ENCODE measurements around the gene GRID1.
"Not testable (repeated sequence)": the region's sequence is repeated elsewhere in the genome, so short reads cannot be mapped to it uniquely, and the experiment has no call there.

GRID1 gene

GRCh38 chr10:86246279-86246940 lies 120.2 kb downstream of the GRID1 start:
- no peak for DNase-seq

- DNase-seq, result no peak
Measured at GRCh38 chr10:86245015-86245394, 121.6 kb downstream of the GRID1 start.

- DNase-seq, result no peak
Measured at GRCh38 chr10:86244297-86245014, 122.1 kb downstream of the GRID1 start.

- no peak for DNase-seq
Measured at GRCh38 chr10:86243651-86244155, 122.9 kb downstream of the GRID1 start.

DNA sequence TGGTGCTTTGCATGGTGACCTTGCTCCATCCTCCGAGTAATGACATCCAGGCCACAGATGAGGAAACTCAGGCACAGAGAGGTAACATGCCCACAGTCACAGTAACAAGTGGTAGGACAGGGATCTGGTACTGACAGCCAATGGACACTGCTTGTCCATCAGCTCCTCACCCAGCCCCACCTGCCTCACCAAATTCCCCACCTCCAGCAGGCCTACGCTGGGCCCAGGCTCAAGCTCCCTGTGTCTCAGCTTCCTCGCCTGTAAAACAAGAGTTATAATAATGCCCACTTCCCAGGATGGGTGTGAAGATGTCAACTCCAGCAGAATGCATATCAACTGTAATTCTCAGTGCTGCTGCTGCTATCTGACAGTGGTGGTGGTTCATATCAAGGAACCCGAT lies 123.8 kb downstream of the GRID1 start:
- no peak for DNase-seq

DNA sequence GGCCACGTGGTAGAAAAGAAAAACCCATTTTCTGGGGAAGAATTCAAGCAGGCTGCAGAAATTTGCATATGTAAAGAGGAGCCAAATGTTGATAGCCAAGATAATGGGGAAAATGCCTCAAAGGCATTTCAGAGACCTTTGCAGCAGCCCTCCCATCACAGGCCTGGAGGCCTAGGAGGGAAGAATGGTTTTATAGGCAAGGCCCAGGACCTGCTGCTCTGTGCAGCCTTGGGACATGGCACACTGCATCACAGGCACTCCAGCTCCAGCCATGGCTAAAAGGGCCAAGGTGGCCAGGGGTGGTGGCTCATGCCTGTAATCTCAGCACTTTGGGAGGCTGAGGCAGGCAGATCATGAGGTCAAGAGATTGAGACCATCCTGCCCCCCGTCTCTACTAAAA lies 128.5 kb downstream of the GRID1 start:
- DNase-seq, result not testable (repeated sequence)

DNA sequence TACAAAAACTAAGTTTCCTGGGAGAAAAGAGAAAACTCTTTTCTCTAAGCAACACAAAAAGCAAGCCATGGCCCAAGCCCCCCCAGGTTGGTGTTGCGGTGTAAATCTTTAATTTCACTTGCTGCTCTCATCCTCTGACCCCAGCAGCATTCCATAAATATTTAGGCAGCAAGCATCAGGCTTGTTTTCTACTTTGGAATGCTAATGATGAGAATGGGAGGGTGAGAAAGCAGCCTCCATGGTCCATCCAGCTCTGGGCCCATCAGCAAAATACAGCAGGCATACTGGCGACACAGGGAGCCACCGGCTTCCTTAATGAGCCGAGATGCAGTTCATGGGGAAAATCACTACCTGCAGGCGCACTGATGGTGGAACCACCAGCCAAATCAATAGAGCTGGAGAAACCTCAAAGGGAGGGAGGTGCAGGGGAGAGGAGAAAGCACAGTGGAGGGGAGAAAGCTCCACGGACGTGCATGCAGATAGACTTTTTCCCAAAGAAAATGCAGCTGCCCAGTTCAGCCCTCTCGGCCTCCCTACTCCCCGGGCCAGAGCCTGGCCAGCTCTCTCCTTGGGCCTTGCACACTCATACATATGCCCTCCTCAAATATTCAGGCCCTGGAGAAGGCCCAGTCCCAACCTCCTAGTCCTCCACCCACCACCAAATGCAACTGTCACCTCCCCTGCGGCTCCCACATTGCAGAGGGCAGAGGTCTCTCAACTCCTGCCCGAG lies 131.9 kb downstream of the GRID1 start:
- no peak for DNase-seq

GRCh38 chr10:86234107-86234506 lies 132.5 kb downstream of the GRID1 start:
- no peak for DNase-seq

DNA sequence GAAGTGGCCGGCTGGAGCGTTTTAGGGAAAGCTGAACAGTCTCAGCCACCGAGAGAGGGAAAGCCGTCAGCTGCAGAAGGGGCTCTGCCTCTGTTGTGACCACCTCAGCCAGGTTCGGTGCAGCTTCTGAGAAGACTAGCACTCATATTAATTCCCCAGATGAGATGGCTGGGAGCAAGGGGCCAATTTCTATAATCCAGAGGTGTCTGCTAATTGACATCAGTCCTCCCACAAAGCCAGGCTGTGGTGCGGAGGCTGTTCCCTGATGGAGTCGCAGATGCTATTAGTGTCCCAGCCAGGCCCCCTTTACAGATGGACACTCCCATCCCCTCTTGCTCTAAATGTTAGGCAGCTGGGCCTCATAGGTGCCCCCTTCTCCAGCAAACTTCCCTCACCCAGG lies 133.5 kb downstream of the GRID1 start:
- no peak for DNase-seq

GRCh38 chr10:86232644-86233043 lies 134.0 kb downstream of the GRID1 start:
- no peak for DNase-seq

DNA sequence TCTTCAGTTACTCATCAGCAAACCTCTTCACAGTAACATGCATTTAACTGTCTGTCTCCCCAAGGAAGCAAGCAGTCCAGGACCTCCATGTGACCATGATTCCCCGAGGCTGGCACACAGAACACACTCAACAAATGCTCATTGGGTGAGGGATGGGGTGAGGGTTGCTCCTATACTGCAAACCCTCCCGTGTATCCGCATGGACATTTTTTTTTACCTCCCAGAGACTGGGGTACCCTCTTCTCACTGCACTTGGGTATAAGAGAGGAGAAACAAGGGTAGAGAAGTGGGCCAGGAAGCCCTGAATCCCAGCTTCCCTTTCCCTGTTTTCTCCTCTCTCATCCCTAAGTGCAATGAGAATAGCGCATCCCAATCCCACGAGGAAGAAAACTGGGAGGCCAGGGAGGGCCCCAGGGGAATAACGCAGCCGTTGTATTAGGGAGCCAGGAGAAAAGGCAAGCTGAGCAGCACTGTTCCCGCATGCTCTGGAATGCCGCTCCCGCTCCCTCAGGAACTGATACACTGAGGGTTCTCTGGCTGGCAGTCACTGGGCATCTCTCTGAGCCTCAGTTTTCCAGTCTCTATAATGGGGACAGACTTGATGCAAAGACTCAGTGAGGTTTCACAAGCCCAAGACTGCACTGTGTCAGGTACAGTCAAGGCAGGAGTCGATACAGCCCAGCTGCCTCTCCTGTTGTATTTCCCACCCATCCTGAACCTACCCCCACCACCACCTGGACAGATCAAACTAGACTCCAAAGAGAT lies 134.6 kb downstream of the GRID1 start:
- no peak for DNase-seq

DNA sequence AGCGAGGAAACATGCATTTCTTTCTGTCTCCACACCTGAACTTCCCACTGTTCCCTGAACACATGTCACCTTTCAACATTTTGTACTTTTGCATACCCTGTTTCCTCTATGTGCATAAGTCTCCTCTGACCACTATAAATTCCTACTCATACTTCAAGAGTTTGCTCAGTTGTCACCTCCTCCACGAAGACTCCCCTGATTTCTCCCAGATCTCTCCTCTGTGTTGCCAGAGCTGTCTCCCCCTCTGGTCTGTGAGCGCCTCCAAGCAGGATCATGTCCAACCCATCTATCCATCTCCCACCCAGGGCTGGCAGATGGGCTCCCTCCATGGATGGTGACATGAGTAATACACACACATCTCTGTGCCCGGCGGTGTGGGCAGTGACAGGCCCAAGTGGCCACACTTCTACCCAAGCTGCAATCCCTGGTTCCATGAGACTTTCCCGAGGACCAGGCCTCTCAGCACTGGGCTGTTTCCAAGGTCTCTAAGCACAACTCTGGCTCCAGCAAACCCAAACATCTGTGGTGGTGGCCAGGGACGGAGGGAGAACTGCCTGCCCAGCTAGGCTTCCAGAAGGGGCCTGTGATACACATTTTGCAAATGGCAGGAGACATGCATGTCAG lies 135.9 kb downstream of the GRID1 start:
- no peak for DNase-seq

DNA sequence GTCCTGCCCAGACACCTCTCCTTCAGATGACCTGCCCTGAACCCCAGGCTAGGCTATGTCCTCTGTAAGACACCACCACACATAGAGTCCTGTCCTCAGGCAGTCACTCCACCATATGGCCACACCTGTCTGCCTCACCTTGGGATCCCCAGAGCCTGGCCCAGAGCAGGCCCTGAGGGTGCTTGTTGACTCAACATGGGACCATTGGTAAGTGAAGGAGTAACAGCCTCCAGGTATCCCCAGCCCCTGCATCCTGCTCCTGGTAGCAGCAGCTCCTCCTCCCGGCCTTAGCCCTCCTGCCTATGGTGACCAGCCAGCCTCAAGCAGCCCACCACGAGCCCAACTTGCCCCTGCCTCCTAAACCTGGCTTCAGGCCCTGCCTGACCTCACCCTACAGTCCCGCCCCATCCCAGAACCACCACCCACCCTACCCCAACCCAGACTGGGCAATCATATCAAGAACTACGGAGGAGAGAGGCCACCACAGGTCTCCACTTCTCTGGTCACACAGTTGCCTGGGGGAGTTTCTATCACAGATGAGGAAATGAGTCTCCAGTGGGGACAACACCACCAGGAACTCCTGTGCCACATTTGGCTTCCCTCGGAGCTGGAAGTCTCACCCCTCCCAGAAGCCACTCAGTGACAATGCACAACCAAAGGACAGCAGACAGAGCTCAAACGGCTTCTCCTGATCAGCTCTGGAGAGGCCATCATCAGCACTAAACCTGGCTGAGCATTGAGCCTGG lies 136.6 kb downstream of the GRID1 start:
- no peak for DNase-seq

DNA sequence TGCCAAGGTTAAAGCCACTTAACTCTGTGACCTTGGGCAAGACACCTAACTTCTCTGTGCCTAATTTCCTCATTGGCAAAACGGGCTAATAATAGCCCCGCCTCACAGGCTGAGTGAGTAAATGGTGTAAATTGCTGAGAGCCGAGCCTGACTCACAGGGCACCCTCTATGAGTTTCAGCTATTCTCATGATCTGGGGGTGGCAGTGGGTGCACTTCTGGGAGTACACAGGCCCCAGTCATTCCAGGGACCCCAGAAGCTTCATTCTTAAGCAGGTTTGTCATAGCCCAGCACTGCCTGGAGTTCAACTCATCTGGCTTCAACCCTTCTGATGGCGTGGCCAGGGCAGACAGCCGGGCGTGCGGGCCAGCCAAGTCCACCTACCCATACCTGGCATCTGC lies 137.2 kb downstream of the GRID1 start:
- no peak for DNase-seq

- no peak for DNase-seq
Measured at GRCh38 chr10:86227501-86228258, 138.9 kb downstream of the GRID1 start.

DNA sequence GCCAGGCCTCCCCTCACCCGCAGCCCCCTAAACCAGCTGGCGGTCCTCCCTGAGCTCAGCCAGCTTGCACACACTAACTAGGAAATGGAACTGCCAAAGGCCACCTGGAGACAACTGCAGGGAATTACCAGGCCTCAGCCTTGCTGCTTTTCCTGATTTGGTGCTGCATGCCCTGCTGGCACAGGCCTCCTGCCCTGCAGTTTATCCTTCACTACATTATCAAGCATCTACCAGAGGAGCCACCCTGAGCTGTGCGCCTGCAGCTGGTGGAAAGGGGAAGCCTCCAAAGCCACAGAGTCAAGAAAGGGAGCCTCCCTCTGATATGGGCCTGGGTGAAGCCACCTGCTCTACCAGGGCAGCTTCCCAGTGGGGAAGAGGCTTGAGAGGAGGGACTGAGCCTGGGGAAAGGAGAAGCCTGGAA lies 139.8 kb downstream of the GRID1 start:
- DNase-seq, result no peak

- DNase-seq, result no peak
Measured at GRCh38 chr10:86226016-86226415, 140.6 kb downstream of the GRID1 start.

- DNase-seq, result no peak
Measured at GRCh38 chr10:86225103-86225782, 141.4 kb downstream of the GRID1 start.

DNA sequence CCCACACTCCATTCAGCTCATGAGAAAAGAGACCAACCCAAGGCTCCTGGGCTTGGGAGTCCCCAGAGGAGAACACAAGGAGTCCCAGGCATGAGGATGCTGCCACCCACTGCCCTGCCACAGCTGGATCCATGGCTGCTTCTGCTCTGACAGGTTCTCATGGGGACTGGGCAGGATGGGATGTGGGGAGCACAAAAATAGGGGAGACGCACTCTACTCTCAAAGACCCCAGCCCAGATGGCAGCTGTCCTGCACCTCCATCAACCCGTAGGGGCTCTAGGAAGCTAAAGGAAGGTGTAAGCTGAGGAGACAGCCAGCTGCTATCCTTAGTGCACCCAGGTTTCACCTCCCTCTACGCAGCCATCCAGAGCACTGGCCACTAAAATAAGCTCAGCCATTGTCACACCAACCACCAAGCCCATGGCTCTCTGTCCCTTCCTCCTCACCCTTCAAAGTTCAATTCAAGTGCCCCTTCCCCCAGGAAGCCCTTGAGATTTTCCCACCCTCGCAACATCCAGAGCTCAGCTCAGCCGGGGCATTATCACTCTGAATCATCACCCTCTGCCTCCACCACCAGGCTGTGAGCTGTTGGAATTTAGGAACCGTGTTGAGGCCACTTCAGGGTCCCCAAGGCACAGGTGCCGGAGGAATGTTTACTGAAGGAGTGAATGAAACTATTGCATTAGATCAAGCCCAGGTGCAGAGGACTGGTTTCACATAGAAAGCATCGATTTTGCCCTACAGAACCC lies 142.1 kb downstream of the GRID1 start:
- DNase-seq, result no peak

- no peak for DNase-seq
Measured at GRCh38 chr10:86223256-86223655, 143.3 kb downstream of the GRID1 start.

All from CD4-positive, alpha-beta T cell treated with Interleukin-1 beta for 1 hour (primary cell).